ENCODE measurements around the gene PRSS2. TPM values are rescaled to one million over a fixed set of nuclear protein-coding genes. Genes with fewer than 3 reads are reported as not detected.

The PRSS2 gene
- polyA plus RNA-seq, 3 donors, result not detected

- no peak overlapping the region for H3K4me2 ChIP-seq (replicated peaks; ENCODE audit: extremely low read depth, low read length, poor library complexity, severe bottlenecking)
- H2AFZ ChIP-seq (ENCODE audit: insufficient read depth, low read depth, low read length, poor library complexity, severe bottlenecking), result no peak overlapping the region
- intact Hi-C loops (cut with micrococcal nuclease), result no loop called here
- no peaks in the 10 kb centered on the region for H3K79me2 ChIP-seq (ENCODE audit: insufficient read depth, low read length)
- H3K4me3 Mint-ChIP-seq, result no peak overlapping the region
- H4K20me1 ChIP-seq (ENCODE audit: insufficient read depth, low read length), result no peaks in the 10 kb centered on the region
- no peaks in the 10 kb centered on the region for H3K36me3 ChIP-seq (replicated peaks in 1 of 2; ENCODE audit: control insufficient read depth in 1 of 2, insufficient read depth in 2 of 2, low read length in 2 of 2)
- no peaks in the 10 kb centered on the region for H3K36me3 Mint-ChIP-seq
- no peak for TF ChIP-seq CTCF (IDR thresholded peaks at IDR 0.05)
- H3K4me1 Mint-ChIP-seq, result no peaks in the 10 kb centered on the region
- H3K27me3 Mint-ChIP-seq (ENCODE audit: low read depth in 3 of 3), result peaks cover 0 to 4% (median 4%) of the 10 kb centered on the region in 3 donors
- no peak for DNase-seq
- no CpG with 5 or more reads among the region's 3 CpGs for WGBS (ENCODE audit: insufficient coverage)
- H3K9me3 ChIP-seq (replicated peaks in 1 of 2; ENCODE audit: control insufficient read depth in 1 of 2, insufficient read depth in 1 of 2, low read length in 2 of 2), result no peaks in the 10 kb centered on the region
- no peaks in the 10 kb centered on the region for H3K4me1 ChIP-seq (ENCODE audit: control insufficient read depth in 1 of 2, insufficient read depth in 2 of 2, low read length in 2 of 2)
- no peak overlapping the region for H3K9ac ChIP-seq (ENCODE audit: insufficient read depth, low read length, poor library complexity, severe bottlenecking)
- peaks cover 0 to 4% of the 10 kb centered on the region in 2 donors for H3K27me3 ChIP-seq (ENCODE audit: control insufficient read depth in 2 of 2, insufficient read depth in 2 of 2, low read length in 2 of 2)
- no peak overlapping the region for H3K27ac ChIP-seq (ENCODE audit: low read depth in 1 of 2, low read length in 2 of 2)
- peaks cover 0 to 2% (median 0%) of the 10 kb centered on the region in 7 donors for H3K9me3 Mint-ChIP-seq
- no peak overlapping the region for H3K4me3 ChIP-seq (replicated peaks in 1 of 3; ENCODE audit: low read depth in 2 of 3, low read length in 3 of 3)
- no peak overlapping the region for H3K27ac Mint-ChIP-seq
Observed at GRCh38 chr7:142815134-142815533, 44.4 kb downstream of the PRSS2 start.

- no peak overlapping the region for H3K4me3 Mint-ChIP-seq
- no peak overlapping the region for H2AFZ ChIP-seq (ENCODE audit: insufficient read depth, low read depth, low read length, poor library complexity, severe bottlenecking)
- no peak overlapping the region for H3K27ac Mint-ChIP-seq
- H3K27ac ChIP-seq (ENCODE audit: low read depth in 1 of 2, low read length in 2 of 2), result no peak overlapping the region
- no peaks in the 10 kb centered on the region for H4K20me1 ChIP-seq (ENCODE audit: insufficient read depth, low read length)
- H3K4me2 ChIP-seq (replicated peaks; ENCODE audit: extremely low read depth, low read length, poor library complexity, severe bottlenecking), result no peak overlapping the region
- intact Hi-C loops (cut with micrococcal nuclease), result no loop called here
- peaks cover 2 to 5% (median 4%) of the 10 kb centered on the region in 3 donors for H3K27me3 Mint-ChIP-seq (ENCODE audit: low read depth in 3 of 3)
- H3K9me3 ChIP-seq (replicated peaks in 1 of 2; ENCODE audit: control insufficient read depth in 1 of 2, insufficient read depth in 1 of 2, low read length in 2 of 2), result no peaks in the 10 kb centered on the region
- H3K27me3 ChIP-seq (ENCODE audit: control insufficient read depth in 2 of 2, insufficient read depth in 2 of 2, low read length in 2 of 2), result peaks cover 0 to 3% of the 10 kb centered on the region in 2 donors
- H3K4me1 Mint-ChIP-seq, result no peaks in the 10 kb centered on the region
- no peaks in the 10 kb centered on the region for H3K36me3 ChIP-seq (replicated peaks in 1 of 2; ENCODE audit: control insufficient read depth in 1 of 2, insufficient read depth in 2 of 2, low read length in 2 of 2)
- DNase-seq, result no peak
- peaks cover 0 to 2% (median 0%) of the 10 kb centered on the region in 7 donors for H3K9me3 Mint-ChIP-seq
- H3K4me3 ChIP-seq (replicated peaks in 1 of 3; ENCODE audit: low read depth in 2 of 3, low read length in 3 of 3), result no peak overlapping the region
- H3K9ac ChIP-seq (ENCODE audit: insufficient read depth, low read length, poor library complexity, severe bottlenecking), result no peak overlapping the region
- H3K79me2 ChIP-seq (ENCODE audit: insufficient read depth, low read length), result no peaks in the 10 kb centered on the region
- H3K4me1 ChIP-seq (ENCODE audit: control insufficient read depth in 1 of 2, insufficient read depth in 2 of 2, low read length in 2 of 2), result no peaks in the 10 kb centered on the region
- WGBS (ENCODE audit: insufficient coverage), result 89% methylated on average over 1 of the region's 2 CpGs
- H3K36me3 Mint-ChIP-seq, result no peaks in the 10 kb centered on the region
- TF ChIP-seq CTCF (IDR thresholded peaks at IDR 0.05), result no peak
Observed at GRCh38 chr7:142817506-142817905, 46.7 kb downstream of the PRSS2 start.
